H9 (cell line): ENCODE data around the gene MAGOH. TPM values are rescaled to one million over a fixed set of nuclear protein-coding genes. Genes with fewer than 3 reads are reported as not detected.

Experiments used
- DNase-seq: peaks from one replicate; pipeline ENCODE4 v3.0.0-alpha.2; 2017
- H2AFZ ChIP-seq: one replicate; pipeline ENCODE4 v1.6.1; 2013; ENCODE audit warnings: mild to moderate bottlenecking, low read length, control low read depth, moderate library complexity
- H2AK5ac ChIP-seq: 2 replicates; pipeline ENCODE4 v1.6.1; 2013; ENCODE audit warnings: low read length, control low read depth, mixed read lengths; ENCODE audit not compliant: insufficient read length
- H2BK120ac ChIP-seq: one replicate; pipeline ENCODE4 v1.6.1; 2013; ENCODE audit warnings: low read depth, mild to moderate bottlenecking, low read length, control low read depth, inconsistent platforms; ENCODE audit not compliant: poor library complexity, severe bottlenecking
- H2BK12ac ChIP-seq: 2 replicates; pipeline ENCODE4 v1.6.1; 2013; ENCODE audit warnings: low read length, control low read depth, mixed read lengths, low read depth; ENCODE audit not compliant: insufficient read length
- H2BK15ac ChIP-seq: 2 replicates; pipeline ENCODE4 v1.6.1; 2013; ENCODE audit warnings: low read depth, low read length, control low read depth
- H2BK20ac ChIP-seq: one replicate; pipeline ENCODE4 v1.6.1; 2013; ENCODE audit warnings: low read depth, mild to moderate bottlenecking, low read length, control low read depth, inconsistent platforms; ENCODE audit not compliant: poor library complexity, severe bottlenecking
- H2BK5ac ChIP-seq: 2 replicates; pipeline ENCODE4 v1.6.1; 2013; ENCODE audit warnings: low read length, control low read depth, mixed read lengths; ENCODE audit not compliant: insufficient read length
- H3K14ac ChIP-seq: 2 replicates; pipeline ENCODE4 v1.6.1; 2013; ENCODE audit warnings: low read length, control low read depth; ENCODE audit not compliant: insufficient read depth
- H3K18ac ChIP-seq: 2 replicates; pipeline ENCODE4 v1.6.1; 2013; ENCODE audit warnings: low read depth, mild to moderate bottlenecking, mixed read lengths, low read length, control low read depth; ENCODE audit not compliant: insufficient read length
- H3K23ac ChIP-seq: 2 replicates; pipeline ENCODE4 v1.6.1; 2013; ENCODE audit warnings: low read length, control low read depth, mixed read lengths, low read depth; ENCODE audit not compliant: insufficient read length
- H3K23me2 ChIP-seq: 2 replicates; pipeline ENCODE4 v1.6.1; 2013; ENCODE audit warnings: low read depth, mild to moderate bottlenecking, mixed read lengths, low read length, control low read depth; ENCODE audit not compliant: insufficient read length, poor library complexity, severe bottlenecking
- H3K27ac ChIP-seq: 2 replicates; pipeline ENCODE4 v1.5.1; 2013; ENCODE audit warnings: low read length, control low read depth, mixed read lengths, low read depth; ENCODE audit not compliant: insufficient read length
- H3K27me3 ChIP-seq: 2 replicates; pipeline ENCODE4 v1.6.1; 2013; ENCODE audit warnings: low read length, control low read depth, inconsistent platforms; ENCODE audit not compliant: insufficient read depth
- H3K4ac ChIP-seq: 2 replicates; pipeline ENCODE4 v1.6.1; 2013; ENCODE audit warnings: low read depth, mild to moderate bottlenecking, control low read depth, inconsistent platforms, low read length, moderate library complexity
- H3K4me1 ChIP-seq: 2 replicates; pipeline ENCODE4 v1.6.1; 2013; ENCODE audit warnings: low read length, control low read depth, inconsistent platforms; ENCODE audit not compliant: insufficient read depth
- H3K4me2 ChIP-seq: 2 replicates; pipeline ENCODE4 v1.6.1; 2013; ENCODE audit warnings: low read length, control low read depth, mixed read lengths; ENCODE audit not compliant: insufficient read length, insufficient read depth
- H3K56ac ChIP-seq: 2 replicates; pipeline ENCODE4 v1.6.1; 2013; ENCODE audit warnings: low read depth, mild to moderate bottlenecking, mixed read lengths, low read length, control low read depth; ENCODE audit not compliant: insufficient read length
- H3K79me1 ChIP-seq: 2 replicates; pipeline ENCODE4 v1.6.1; 2013; ENCODE audit warnings: low read depth, mild to moderate bottlenecking, moderate library complexity, low read length, control low read depth, inconsistent platforms; ENCODE audit not compliant: insufficient read depth, poor library complexity, severe bottlenecking
- H3K79me2 ChIP-seq: 2 replicates; pipeline ENCODE4 v1.6.1; 2013; ENCODE audit warnings: low read length, control low read depth, inconsistent platforms; ENCODE audit not compliant: insufficient read depth
- H3K9ac ChIP-seq: 2 replicates; pipeline ENCODE4 v1.6.1; 2013; ENCODE audit warnings: low read length, control low read depth, mixed read lengths; ENCODE audit not compliant: insufficient read length; ENCODE audit errors: extremely low read depth
- H3K9me3 ChIP-seq: one replicate; pipeline ENCODE4 v1.6.1; 2013; ENCODE audit warnings: low read depth, low read length, inconsistent platforms; ENCODE audit not compliant: control insufficient read depth
- H3T11ph ChIP-seq: one replicate; pipeline ENCODE4 v1.6.1; 2013; ENCODE audit warnings: mild to moderate bottlenecking, low read length, control low read depth, inconsistent platforms
- H4K20me1 ChIP-seq: one replicate; pipeline ENCODE4 v1.6.1; 2013; ENCODE audit not compliant: control insufficient read depth, insufficient read length, insufficient read depth
- H4K5ac ChIP-seq: 2 replicates; pipeline ENCODE4 v1.6.1; 2013; ENCODE audit warnings: low read depth, mild to moderate bottlenecking, mixed read lengths, low read length, control low read depth; ENCODE audit not compliant: insufficient read length
- H4K8ac ChIP-seq: replicated peaks from 2 replicates; pipeline ENCODE4 v1.6.1; 2013; ENCODE audit warnings: low read length, control low read depth, mixed read lengths, low read depth; ENCODE audit not compliant: insufficient read length
- H4K91ac ChIP-seq: 2 replicates; pipeline ENCODE4 v1.6.1; 2013; ENCODE audit warnings: low read depth, mild to moderate bottlenecking, moderate library complexity, mixed read lengths, low read length, control low read depth; ENCODE audit not compliant: insufficient read length
- H3K27ac Mint-ChIP-seq, 3 experiments: 2 replicates in 2 of 3; 3 replicates in 1 of 3; pipeline ENCODE4 v1.8.0; 2020 to 2021; ENCODE audit warnings: mixed read lengths in 3 of 3, mild to moderate bottlenecking in 1 of 3, moderate library complexity in 1 of 3
- H3K27me3 Mint-ChIP-seq: 2 replicates; pipeline ENCODE4 v1.8.0; 2021; ENCODE audit warnings: low read depth, mild to moderate bottlenecking, moderate library complexity, mixed read lengths
- H3K36me3 Mint-ChIP-seq, 3 experiments: 2 replicates in 2 of 3; 3 replicates in 1 of 3; pipeline ENCODE4 v1.8.0; 2020 to 2021; ENCODE audit warnings: low read depth in 3 of 3, mixed read lengths in 3 of 3; ENCODE audit not compliant: insufficient read depth in 1 of 3
- H3K4me1 Mint-ChIP-seq, 2 experiments: 2 replicates each; pipeline ENCODE4 v1.8.0; 2020; ENCODE audit warnings: mixed read lengths in 2 of 2
- H3K4me3 Mint-ChIP-seq, 2 experiments: 2 replicates in 1 of 2; 3 replicates in 1 of 2; pipeline ENCODE4 v1.8.0; 2020 to 2021; ENCODE audit warnings: mild to moderate bottlenecking in 2 of 2, mixed read lengths in 2 of 2, moderate library complexity in 1 of 2
- H3K9me3 Mint-ChIP-seq, 2 experiments: 2 replicates in 1 of 2; 3 replicates in 1 of 2; pipeline ENCODE4 v1.8.0; 2020; ENCODE audit warnings: mild to moderate bottlenecking in 2 of 2, mixed read lengths in 2 of 2, moderate library complexity in 1 of 2
- WGBS: extraction: QIAGEN DNeasy Blood & Tissue Kit; methylation state at CpG from one replicate; pipeline ENCODE4 v1.1.7; 2013; ENCODE audit warnings: missing lambda C conversion rate, low lambda C conversion rate, mixed read lengths; ENCODE audit not compliant: insufficient read length; ENCODE audit errors: extremely low coverage; 5-methylcytosine and 5-hydroxymethylcytosine counted together
- total RNA-seq: library from RNA; stranded (reverse); gene quantifications from 2 replicates; pipeline ENCODE4 v1.2.1, GENCODE V29; 2021
- TF ChIP-seq, protein P1 (sequence below): fragments of 200-600 bp; sonication (generic); conservative IDR thresholded peaks from 3 replicates; pipeline ENCODE4 v1.8.0; 2021; ENCODE audit warnings: antibody characterized with exemption, mild to moderate bottlenecking

MAGOH gene
- total RNA-seq, 1 experiment from 2014 or later, result 81.2 TPM

DNA sequence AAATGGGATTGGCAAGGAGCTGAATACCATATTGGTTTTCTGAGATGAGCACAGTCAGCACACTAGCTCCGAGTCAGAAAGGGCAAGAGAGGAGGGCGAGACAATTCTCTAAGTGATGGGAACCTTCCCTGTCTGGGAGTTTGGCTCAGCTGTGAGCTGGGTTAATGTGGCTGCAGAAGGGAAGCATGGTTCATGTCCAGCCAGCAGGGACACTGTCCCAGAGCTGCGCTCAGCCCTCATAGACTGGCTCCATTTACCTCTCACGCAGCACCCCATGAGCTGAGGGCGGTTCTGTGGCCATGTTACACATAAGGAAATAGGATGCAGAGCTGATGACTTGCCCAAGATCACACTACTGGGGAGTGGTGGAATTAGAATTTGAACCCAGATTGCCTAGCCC is 57.4 kb downstream of the MAGOH start:
- Histone ChIP-seq H3K23me2 (no peaks in the 10 kb centered on the region), H3K18ac (no peak overlapping the region), H2BK20ac (no peak overlapping the region), H3K9ac (no peak overlapping the region), H2AFZ (no peak overlapping the region), H4K20me1 (no peaks in the 10 kb centered on the region), H2BK120ac (no peak overlapping the region), H3K4me2 (no peak overlapping the region), H3K14ac (no peak overlapping the region), H3K27ac (no peak overlapping the region), H2BK15ac (no peak overlapping the region), H2BK12ac (no peak overlapping the region), H3T11ph (no peak overlapping the region), H4K91ac (no peak overlapping the region), H2BK5ac (no peak overlapping the region), H3K4ac (no peak overlapping the region), H4K5ac (no peak overlapping the region), H3K27me3 (no peaks in the 10 kb centered on the region), H3K23ac (no peak overlapping the region), H3K79me2 (no peaks in the 10 kb centered on the region), H2AK5ac (no peak overlapping the region), H4K8ac (no peak overlapping the region), H3K4me1 (no peaks in the 10 kb centered on the region), H3K9me3 (no peaks in the 10 kb centered on the region), H3K56ac (no peak overlapping the region), H3K79me1 (no peaks in the 10 kb centered on the region)
- H3K9me3 Mint-ChIP-seq, result no peaks in the 10 kb centered on the region
- no peaks in the 10 kb centered on the region for H3K36me3 Mint-ChIP-seq
- peaks cover 2 to 9% of the 10 kb centered on the region in 2 experiments for H3K4me1 Mint-ChIP-seq
- H3K27ac Mint-ChIP-seq, result no peak overlapping the region
- DNase-seq, result no peak
- TF ChIP-seq, protein P1, sequence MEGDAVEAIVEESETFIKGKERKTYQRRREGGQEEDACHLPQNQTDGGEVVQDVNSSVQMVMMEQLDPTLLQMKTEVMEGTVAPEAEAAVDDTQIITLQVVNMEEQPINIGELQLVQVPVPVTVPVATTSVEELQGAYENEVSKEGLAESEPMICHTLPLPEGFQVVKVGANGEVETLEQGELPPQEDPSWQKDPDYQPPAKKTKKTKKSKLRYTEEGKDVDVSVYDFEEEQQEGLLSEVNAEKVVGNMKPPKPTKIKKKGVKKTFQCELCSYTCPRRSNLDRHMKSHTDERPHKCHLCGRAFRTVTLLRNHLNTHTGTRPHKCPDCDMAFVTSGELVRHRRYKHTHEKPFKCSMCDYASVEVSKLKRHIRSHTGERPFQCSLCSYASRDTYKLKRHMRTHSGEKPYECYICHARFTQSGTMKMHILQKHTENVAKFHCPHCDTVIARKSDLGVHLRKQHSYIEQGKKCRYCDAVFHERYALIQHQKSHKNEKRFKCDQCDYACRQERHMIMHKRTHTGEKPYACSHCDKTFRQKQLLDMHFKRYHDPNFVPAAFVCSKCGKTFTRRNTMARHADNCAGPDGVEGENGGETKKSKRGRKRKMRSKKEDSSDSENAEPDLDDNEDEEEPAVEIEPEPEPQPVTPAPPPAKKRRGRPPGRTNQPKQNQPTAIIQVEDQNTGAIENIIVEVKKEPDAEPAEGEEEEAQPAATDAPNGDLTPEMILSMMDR, result no peak
- H3K27me3 Mint-ChIP-seq, result peaks cover 19% of the 10 kb centered on the region
- no peak overlapping the region for H3K4me3 Mint-ChIP-seq
- WGBS, result no CpG with 5 or more reads among the region's 5 CpGs
